GM13977 (cell line): ENCODE measurements around the gene TPRN.

Experiments used
- DNase-seq: peaks from one replicate; pipeline ENCODE4 v3.0.0; 2012; ENCODE audit warnings: low spot score
- in situ Hi-C: fragments of 300-500 bp; cut with MboI; formaldehyde crosslinking; loops from one replicate; pipeline ENCODE4 v1.12.0; 2022; ENCODE audit warnings: low sequenced_read_pairs, low pct_unique_long_range_greater_than_20kb, mixed read lengths, inconsistent platforms; ENCODE audit not compliant: unreplicated experiment
- TF ChIP-seq, protein P1 (sequence below): IDR thresholded peaks from 2 replicates; pipeline ENCODE4 v1.5.1; 2012; ENCODE audit warnings: mild to moderate bottlenecking, control low read depth; ENCODE audit not compliant: insufficient read depth; ENCODE audit errors: extremely low read depth, missing control alignments

TPRN gene

DNA sequence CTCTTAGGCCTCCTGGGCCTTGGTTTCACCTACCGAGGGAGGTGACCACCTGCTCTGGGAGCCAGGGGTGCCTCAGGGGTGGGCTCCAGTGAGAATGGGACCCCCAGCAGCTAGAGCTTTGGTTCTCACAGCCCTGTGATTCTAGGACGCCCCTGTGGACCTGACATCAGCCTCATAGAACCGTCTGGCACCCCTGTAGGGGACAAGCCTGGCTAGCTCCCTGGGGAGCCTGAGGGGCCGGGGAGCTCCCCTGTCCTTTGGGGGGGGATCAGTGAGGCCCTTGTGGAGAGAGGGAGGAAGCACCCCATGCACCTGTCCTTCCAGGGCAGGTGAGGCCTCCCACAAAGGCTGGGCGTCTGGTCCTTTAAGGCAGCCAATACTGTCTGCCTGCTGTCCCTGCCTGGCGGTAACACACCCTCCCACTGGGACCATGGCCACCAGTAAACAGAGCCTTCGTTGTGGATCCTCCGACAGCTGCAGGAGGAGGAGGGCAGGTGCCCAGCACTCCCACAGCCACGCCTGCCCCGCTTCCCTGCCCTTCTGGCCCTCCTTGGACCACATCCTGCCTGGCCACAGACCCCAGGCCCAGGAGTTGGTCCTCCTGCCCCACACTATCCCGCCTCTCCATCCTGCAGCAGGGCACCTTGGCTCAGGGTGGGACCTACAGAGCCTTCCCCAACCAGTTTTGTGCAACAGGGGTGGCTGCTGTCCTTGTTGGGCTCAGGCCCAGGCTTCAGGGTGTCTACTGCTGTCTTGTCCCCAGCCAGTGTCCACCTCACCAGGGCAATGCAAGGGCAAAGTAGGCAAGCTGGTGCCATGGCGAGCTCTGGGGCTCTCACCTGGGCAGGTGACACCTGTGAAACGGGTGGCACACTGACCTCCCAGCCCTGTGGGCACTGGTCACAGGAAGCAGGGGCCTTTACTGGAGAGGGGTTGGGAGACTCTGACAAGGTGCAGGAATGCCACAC, 37.5 kb upstream of the TPRN start:
- no peak for DNase-seq
- in situ Hi-C loops = no loop called here
- TF ChIP-seq, protein P1, sequence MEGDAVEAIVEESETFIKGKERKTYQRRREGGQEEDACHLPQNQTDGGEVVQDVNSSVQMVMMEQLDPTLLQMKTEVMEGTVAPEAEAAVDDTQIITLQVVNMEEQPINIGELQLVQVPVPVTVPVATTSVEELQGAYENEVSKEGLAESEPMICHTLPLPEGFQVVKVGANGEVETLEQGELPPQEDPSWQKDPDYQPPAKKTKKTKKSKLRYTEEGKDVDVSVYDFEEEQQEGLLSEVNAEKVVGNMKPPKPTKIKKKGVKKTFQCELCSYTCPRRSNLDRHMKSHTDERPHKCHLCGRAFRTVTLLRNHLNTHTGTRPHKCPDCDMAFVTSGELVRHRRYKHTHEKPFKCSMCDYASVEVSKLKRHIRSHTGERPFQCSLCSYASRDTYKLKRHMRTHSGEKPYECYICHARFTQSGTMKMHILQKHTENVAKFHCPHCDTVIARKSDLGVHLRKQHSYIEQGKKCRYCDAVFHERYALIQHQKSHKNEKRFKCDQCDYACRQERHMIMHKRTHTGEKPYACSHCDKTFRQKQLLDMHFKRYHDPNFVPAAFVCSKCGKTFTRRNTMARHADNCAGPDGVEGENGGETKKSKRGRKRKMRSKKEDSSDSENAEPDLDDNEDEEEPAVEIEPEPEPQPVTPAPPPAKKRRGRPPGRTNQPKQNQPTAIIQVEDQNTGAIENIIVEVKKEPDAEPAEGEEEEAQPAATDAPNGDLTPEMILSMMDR = no peak

DNA sequence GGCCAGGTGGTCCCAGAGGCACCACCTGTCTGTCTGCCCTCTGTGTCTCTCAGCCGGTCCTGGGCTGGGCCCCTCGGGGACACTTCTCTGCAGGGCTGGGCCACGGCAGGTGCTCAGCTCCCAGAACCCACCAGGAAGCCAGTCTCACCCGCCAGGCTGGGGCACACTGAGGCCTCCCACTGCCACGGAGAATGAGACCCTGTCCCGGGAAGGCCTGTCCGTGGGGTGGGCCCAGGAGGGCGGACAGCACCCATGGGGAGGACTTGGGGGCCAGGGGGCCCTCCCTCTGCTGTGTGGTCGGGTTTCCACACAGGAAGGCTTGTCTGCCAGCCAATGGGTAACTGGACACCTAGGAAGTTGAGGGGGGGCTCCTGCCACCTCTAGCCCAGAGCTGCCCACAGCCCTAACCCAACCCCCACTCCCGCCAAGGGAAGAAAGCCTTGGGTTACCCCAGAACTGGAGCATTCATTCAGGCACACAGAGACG, 36.4 kb upstream of the TPRN start:
- DNase-seq = no peak
- in situ Hi-C loops = no loop called here
- TF ChIP-seq, protein P1 = no peak

DNA sequence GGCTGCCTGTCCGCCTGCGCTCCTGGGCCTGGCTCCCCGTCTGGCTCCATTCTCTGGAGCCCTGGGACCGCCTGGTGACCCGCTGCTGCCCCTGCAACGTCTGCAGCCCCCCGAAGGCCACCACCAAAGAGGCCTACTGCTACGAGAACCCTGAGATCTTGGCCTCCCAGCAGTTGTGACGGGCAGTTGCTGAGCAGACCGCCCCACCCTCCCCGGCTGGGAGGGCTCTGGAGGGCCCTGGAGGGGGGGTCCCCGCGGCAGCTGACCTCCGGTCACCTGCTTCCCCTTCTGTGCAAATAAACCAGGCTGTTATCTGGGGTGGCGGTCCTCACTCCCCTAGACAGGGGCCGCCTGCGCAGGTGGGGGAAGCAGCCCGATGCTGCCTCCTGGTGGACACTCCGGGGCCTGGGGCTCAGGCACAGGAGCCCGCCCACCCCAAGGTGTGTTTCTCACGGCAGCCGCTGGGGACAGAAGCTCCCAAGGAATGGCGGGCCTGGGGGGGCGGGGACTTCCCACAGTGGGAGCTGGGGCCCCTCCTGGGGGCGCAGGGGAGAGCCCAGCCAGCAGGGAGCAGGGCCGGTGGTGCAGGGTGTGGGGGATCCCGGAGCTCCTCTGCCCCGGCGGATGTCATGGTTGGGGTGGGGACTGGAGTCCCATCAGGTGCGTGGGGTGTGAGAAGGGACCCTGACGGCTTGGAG, 35.8 kb upstream of the TPRN start:
- peak; percentile 98 for DNase-seq
- in situ Hi-C loops = no loop called here
- TF ChIP-seq, protein P1 = peak; percentile 99

DNA sequence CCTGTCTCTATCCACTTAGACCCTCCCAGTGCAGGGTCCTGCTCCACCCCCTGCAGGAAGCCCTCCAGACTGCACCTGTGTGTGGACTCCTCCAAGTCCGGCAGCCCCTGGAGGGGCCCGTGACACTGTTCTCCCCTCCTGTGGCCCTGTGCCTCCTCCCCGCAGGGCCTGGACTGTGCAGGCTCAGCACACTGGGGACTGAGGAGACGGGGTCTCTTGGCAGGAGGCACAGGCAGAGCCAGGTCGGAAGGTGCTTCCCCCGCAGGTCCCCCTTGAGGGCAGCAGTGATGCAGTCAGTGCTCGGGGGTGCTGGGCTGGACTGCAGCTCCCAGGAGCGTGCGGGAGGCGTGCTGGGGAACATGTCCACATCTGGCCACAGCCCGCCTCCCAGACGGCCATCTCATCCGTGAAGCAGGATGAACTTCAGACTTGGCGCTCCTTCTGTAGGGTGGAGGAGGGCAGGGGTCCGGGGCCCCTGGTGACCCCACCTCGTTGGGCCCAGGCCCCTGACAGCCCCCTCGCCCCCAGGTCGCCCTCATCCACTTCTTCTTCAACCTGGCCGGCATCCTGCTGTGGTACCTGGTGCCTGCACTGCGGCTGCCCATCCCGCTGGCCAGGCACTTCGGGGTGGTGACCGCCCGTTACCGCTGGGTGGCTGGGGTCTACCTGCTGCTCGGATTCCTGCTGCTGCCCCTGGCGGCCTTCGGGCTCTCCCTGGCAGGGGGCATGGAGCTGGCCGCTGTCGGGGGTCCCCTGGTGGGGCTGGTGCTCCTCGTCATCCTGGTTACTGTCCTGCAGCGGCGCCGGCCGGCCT, 35.1 kb upstream of the TPRN start:
- in situ Hi-C loops = no loop called here
- TF ChIP-seq, protein P1 = no peak
- no peak for DNase-seq

DNA sequence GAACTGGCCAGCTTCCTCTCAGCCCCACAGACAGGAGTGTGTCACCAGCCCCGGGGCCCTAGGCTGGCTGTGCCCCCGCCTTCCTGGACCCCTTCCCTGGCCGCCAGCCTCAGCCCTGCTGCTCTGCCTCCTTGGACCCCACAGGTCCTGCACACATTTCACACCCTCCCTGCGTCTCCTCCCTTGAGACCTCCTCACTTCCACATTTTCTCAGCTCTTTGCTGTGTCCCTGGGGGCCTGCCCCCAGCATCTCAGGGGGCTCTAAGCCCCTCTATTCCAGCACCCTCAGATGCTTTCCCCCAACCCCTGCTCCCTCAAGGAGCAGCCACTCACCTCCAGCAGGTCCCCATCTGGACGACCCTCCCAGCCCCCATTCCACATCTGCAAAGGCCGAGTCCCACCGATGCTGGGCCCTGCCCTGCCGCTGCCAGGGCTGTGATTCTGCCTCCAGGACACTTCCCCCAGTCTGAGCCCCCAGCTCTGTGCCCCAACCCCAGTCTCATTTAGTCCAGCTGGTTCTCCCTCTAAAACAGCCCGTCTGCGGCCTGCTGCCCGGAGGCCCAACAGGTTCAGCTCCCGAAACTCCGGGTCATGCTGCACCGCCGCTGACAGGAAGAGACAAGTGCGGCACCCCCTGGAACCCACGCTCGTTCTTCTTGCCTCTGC, 34.4 kb upstream of the TPRN start:
- TF ChIP-seq, protein P1 = no peak
- in situ Hi-C loops = no loop called here
- DNase-seq = no peak

DNA sequence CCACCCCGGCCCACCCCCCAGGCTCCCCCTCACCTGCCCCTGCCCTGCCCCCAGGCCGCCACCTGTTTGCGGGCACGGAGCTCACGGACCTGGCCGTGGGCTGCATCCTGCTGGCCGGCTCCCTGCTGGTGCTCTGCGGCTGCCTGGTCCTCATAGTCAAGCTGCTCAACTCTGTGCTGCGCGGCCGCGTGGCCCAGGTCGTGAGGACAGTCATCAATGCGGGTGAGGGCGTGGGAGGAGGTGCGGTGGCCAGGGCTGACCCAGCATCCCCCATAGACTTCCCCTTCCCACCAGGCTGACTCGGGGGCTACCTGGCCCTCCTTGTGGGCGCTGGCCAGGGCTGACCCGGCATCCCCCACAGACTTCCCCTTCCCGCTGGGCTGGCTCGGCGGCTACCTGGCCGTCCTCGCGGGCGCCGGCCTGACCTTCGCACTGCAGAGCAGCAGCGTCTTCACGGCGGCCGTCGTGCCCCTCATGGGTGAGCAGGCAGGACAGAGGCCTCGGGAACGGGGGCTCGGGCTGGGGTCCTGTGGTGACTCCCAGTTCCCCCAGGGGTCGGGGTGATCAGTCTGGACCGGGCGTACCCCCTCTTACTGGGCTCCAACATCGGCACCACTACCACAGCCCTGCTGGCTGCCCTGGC, 33.6 kb upstream of the TPRN start:
- in situ Hi-C loops = no loop called here
- TF ChIP-seq, protein P1 = no peak
- no peak for DNase-seq
